ENCODE results near the gene FBN3.

FBN3 gene

GRCh38 chr19:8020681-8021080 is 128.7 kb downstream of the FBN3 start:
- DNase-seq (ENCODE audit: low spot score), result no peak

GRCh38 chr19:8017808-8018207 is 131.6 kb downstream of the FBN3 start:
- peak; percentile 77 for DNase-seq (ENCODE audit: low spot score)

Measured in D341Med (cell line).